Adrenal gland (tissue), 12 donors: ENCODE measurements around the gene MOB3B. TPM values are rescaled to one million over a fixed set of nuclear protein-coding genes. Genes with fewer than 3 reads are reported as not detected.

Experiments
- DNase-seq, 7 donors: peaks; one replicate each; pipeline ENCODE4 v3.0.0-alpha.2; 2019 to 2020
- H3K27ac ChIP-seq, 5 donors: fragments of 200-600 bp; sonication (generic) in 4 of 5; 1 replicate in 3 of 5; 2 replicates in 2 of 5; pipeline versions ENCODE4 v1.5.1 to v1.8.0; 2016 to 2020; ENCODE audit warnings: mild to moderate bottlenecking in 1 of 5
- H3K27me3 ChIP-seq: fragments of 200-600 bp; 2 replicates; pipeline ENCODE4 v1.8.0; 2021
- H3K36me3 ChIP-seq, 2 donors: fragments of 200-600 bp; replicated peaks in 1 of 2; 1 replicate in 1 of 2; 2 replicates in 1 of 2; pipeline versions ENCODE4 v1.5.1 to v1.8.0; 2018 to 2022
- H3K4me1 ChIP-seq, 2 donors: fragments of 200-600 bp; replicated peaks in 1 of 2; 1 replicate in 1 of 2; 2 replicates in 1 of 2; pipeline versions ENCODE4 v1.5.1 to v1.8.0; 2018 to 2021
- H3K4me3 ChIP-seq, 4 donors: fragments of 200-600 bp; sonication (generic) in 3 of 4; one replicate each; pipeline ENCODE4 v1.5.1; 2016 to 2018
- H3K9me3 ChIP-seq, 3 donors: fragments of 200-600 bp; sonication (generic) in 1 of 3; replicated peaks in 1 of 3; 1 replicate in 2 of 3; 2 replicates in 1 of 3; pipeline versions ENCODE4 v1.5.1 to v1.8.0; 2016 to 2021
- CTCF ChIP-seq, 6 experiments: fragments of 450-650 bp in 4 of 6; fragments of 200-600 bp in 2 of 6; sonication (generic) in 1 of 6; IDR thresholded peaks; 1 replicate in 5 of 6; 2 replicates in 1 of 6; pipeline versions ENCODE4 v1.5.1 to v1.8.0; 2016 to 2021; ENCODE audit warnings: antibody characterized with exemption in 6 of 6, mild to moderate bottlenecking in 2 of 6, moderate library complexity in 1 of 6
- POLR2A ChIP-seq, 2 donors: fragments of 450-650 bp; IDR thresholded peaks; one replicate each; pipeline ENCODE4 v1.6.1; 2017; ENCODE audit warnings: antibody characterized with exemption in 2 of 2, mild to moderate bottlenecking in 2 of 2, moderate library complexity in 1 of 2
- WGBS, 4 donors: extraction: QIAGEN DNeasy Blood & Tissue Kit in 2 of 4; methylation state at CpG; one replicate each; pipeline versions ENCODE4 v1.1.5 to v1.1.7; 2013 to 2017; 5-methylcytosine and 5-hydroxymethylcytosine counted together
- intact Hi-C, 2 donors: fragments of 100-400 bp; cut with DNase I; formaldehyde crosslinking; loops; one replicate each; pipeline versions ENCODE4 v1.14.1 to v1.15.0; 2022 to 2023
- polyA plus RNA-seq, 3 donors: library from polyadenylated mRNA; stranded (reverse); fragments of 200-250 nt in 2 of 3; fragments of 350-450 nt in 1 of 3; fragmentation: Illumina TruSeq in 1 of 3; extraction: RNeasy Lipid Tissue Mini Kit (QIAGEN cat#74804) in 1 of 3; gene quantifications; one replicate each; pipeline ENCODE4 v1.2.3, GENCODE V29; 2013 to 2014
- total RNA-seq, 9 donors: library from RNA; depleted of rRNA in 4 of 9; stranded (reverse); fragments of >200 nt in 4 of 9; fragments of 120-200 nt in 1 of 9; fragmentation: NEBNext Ultra II Directional in 1 of 9; extraction: Animal tissue kit (Norgen Biotek cat#: 25700) in 1 of 9; gene quantifications; one replicate each; pipeline versions ENCODE4 v1.1.0 to v1.2.4, GENCODE V29; 2013 to 2023
- donor health status: healthy with polysubstance abuse.
- donor health status: Bipolar disorder and iron deficiency.
- donor health status: DM: yes; HTN: yes; CAD: no.
- donor health status: DM: no; HTN: no; CAD: no.
- donor health status: DM: no; HTN: no; CAD: no.
- donor health status: DM: yes; HTN: yes; CAD: no.

The MOB3B gene
- total and polyA plus RNA-seq, 12 donors, result 1.3 to 9.0 (median 3.4) TPM

DNA sequence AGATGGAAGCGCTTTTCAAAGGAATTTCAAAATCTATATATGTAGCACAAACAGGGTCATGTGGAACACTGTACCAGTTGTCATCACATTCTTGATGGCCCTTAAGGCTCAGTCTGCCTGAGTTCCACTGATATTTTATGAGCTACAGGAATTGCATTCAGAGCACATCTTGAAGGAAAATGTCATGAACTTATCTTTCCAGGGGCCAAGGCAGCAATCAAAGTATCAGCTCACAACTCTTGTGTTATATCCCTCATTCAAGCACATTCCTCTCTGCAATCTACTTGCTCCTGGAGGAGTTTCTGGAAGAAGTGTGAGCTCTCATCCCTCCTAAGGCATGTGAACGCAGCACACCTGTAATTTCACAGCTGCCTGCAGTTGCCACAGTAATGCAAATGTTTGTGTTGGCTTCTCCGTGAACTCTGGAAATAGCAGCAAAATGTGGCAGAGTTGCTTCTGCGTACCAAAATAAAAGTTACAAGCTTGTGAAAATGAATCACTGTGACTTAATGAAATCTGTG is 143.0 kb downstream of the MOB3B start:
- H3K27me3 ChIP-seq, result no peaks in the 10 kb centered on the region
- intact Hi-C loops, result no loop called here
- TF ChIP-seq POLR2A (IDR thresholded peaks at IDR 0.05) (no peak), CTCF (IDR thresholded peaks at IDR 0.05) (no peak)
- no peak for DNase-seq
- H3K4me1 ChIP-seq, result no peaks in the 10 kb centered on the region
- 85 to 95% (median 94%) methylated on average over 4 of the region's 4 CpGs for WGBS, 4 donors
- no peaks in the 10 kb centered on the region for H3K9me3 ChIP-seq
- H3K36me3 ChIP-seq, result no peaks in the 10 kb centered on the region
- no peak overlapping the region for H3K4me3 ChIP-seq
- no peak overlapping the region for H3K27ac ChIP-seq

DNA sequence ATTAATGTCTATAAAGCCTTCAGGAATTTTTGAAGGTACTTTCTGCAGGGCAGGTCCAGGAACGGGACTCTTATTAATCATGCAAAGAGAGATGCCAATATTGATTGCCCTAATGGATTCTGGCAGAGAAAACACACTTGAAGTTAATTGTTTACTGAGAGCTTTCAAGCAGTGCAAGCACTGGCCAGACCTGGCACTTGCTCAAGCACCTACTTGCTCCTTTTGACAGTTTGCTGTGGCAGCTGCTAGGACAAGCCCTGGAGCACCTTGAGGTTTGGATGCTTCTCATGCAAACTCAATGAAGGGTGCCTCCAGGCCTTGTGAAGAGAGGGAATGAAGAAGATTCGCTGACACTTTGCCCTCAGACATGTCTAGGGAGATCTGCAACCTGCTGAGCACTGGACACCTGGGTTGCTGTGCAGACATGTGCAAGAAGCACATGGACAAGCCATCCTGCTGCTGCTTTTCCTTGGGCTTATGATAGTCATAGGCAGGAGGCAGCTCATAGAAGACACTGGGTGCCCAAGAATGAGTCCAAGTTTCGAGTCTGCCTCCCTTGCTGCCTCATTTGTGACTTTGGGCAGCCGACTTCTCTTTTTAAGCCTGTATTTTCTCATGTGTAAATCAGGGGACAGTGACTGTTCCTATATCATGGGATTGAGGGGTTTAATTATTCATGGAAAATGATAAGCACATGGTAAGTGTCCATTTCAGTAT is 143.8 kb downstream of the MOB3B start:
- no peaks in the 10 kb centered on the region for H3K36me3 ChIP-seq
- no peak overlapping the region for H3K27ac ChIP-seq
- H3K4me1 ChIP-seq, result no peaks in the 10 kb centered on the region
- no peaks in the 10 kb centered on the region for H3K27me3 ChIP-seq
- H3K4me3 ChIP-seq, result no peak overlapping the region
- DNase-seq, result no peak
- intact Hi-C loops, result no loop called here
- no peaks in the 10 kb centered on the region for H3K9me3 ChIP-seq
- TF ChIP-seq CTCF (IDR thresholded peaks at IDR 0.05) (no peak), POLR2A (IDR thresholded peaks at IDR 0.05) (no peak)
- 84 to 91% (median 88%) methylated on average over 3 to 4 of the region's 4 CpGs for WGBS, 4 donors

- WGBS, 4 donors, result 90 to 98% (median 94%) methylated on average over 3 to 5 of the region's 5 CpGs
These were observed 145.2 kb downstream of the MOB3B start for GRCh38 chr9:27384262-27385014.

More at GRCh38 chr9:27384262-27385014, 145.2 kb downstream of the MOB3B start:
- intact Hi-C loops, result no loop called here
- H3K4me1 ChIP-seq, result no peaks in the 10 kb centered on the region
- H3K27me3 ChIP-seq, result no peaks in the 10 kb centered on the region
- no peaks in the 10 kb centered on the region for H3K9me3 ChIP-seq
- DNase-seq, result no peak
- TF ChIP-seq POLR2A (IDR thresholded peaks at IDR 0.05), result no peak
- no peak for TF ChIP-seq CTCF (IDR thresholded peaks at IDR 0.05)
- no peak overlapping the region for H3K27ac ChIP-seq
- H3K36me3 ChIP-seq, result no peaks in the 10 kb centered on the region
- no peak overlapping the region for H3K4me3 ChIP-seq
